ENCODE results near the gene VPS37C. TPM values are rescaled to one million over a fixed set of nuclear protein-coding genes. Genes with fewer than 3 reads are reported as not detected.

Gene VPS37C
- total and polyA plus RNA-seq, 9 donors, result 7.8 to 25.8 (median 19.7) TPM

- intact Hi-C loops (cut with DNase I), result no loop called here
- WGBS, 3 donors, result 90 to 93% (median 92%) methylated on average over 13 of the region's 13 CpGs
- no peak for DNase-seq
- H3K4me1 ChIP-seq (ENCODE audit: insufficient read depth), result no peaks in the 10 kb centered on the region
- no peak overlapping the region for H3K27ac ChIP-seq
- H3K9me3 ChIP-seq, result no peaks in the 10 kb centered on the region
- no peaks in the 10 kb centered on the region for H3K36me3 ChIP-seq
- no peaks in the 10 kb centered on the region for H3K27me3 ChIP-seq
- no peak overlapping the region for H3K4me3 ChIP-seq
- TF ChIP-seq POLR2A (IDR thresholded peaks at IDR 0.05) (no peak), CTCF (IDR thresholded peaks at IDR 0.05) (no peak), EP300 (IDR thresholded peaks at IDR 0.05) (no peak)
These were observed 68.1 kb downstream of the VPS37C start for GRCh38 chr11:61092908-61093763.

- no peak for DNase-seq
- Histone ChIP-seq H3K36me3 (no peaks in the 10 kb centered on the region), H3K9me3 (no peaks in the 10 kb centered on the region), H3K27me3 (no peaks in the 10 kb centered on the region), H3K27ac (no peak overlapping the region), H3K4me1 (ENCODE audit: insufficient read depth) (no peaks in the 10 kb centered on the region), H3K4me3 (no peak overlapping the region)
- intact Hi-C loops (cut with DNase I), result no loop called here
- 74 to 81% (median 81%) methylated on average over 7 to 10 of the region's 10 CpGs for WGBS, 3 donors
- no peak for TF ChIP-seq CTCF (IDR thresholded peaks at IDR 0.05)
- no peak for TF ChIP-seq EP300 (IDR thresholded peaks at IDR 0.05)
- no peak for TF ChIP-seq POLR2A (IDR thresholded peaks at IDR 0.05)
These were observed 68.9 kb downstream of the VPS37C start for GRCh38 chr11:61092280-61092766.

GRCh38 chr11:61091373-61092279 lies 69.6 kb downstream of the VPS37C start:
- Histone ChIP-seq H3K27me3 (no peaks in the 10 kb centered on the region), H3K4me3 (no peak overlapping the region), H3K36me3 (no peaks in the 10 kb centered on the region), H3K4me1 (ENCODE audit: insufficient read depth) (no peaks in the 10 kb centered on the region), H3K27ac (no peak overlapping the region), H3K9me3 (no peaks in the 10 kb centered on the region)
- intact Hi-C loops (cut with DNase I), result no loop called here
- DNase-seq, result no peak
- 88 to 94% (median 91%) methylated on average over 17 of the region's 17 CpGs for WGBS, 3 donors
- TF ChIP-seq POLR2A (IDR thresholded peaks at IDR 0.05) (no peak), CTCF (IDR thresholded peaks at IDR 0.05) (no peak), EP300 (IDR thresholded peaks at IDR 0.05) (no peak)

- Histone ChIP-seq H3K27ac (no peak overlapping the region), H3K9me3 (no peaks in the 10 kb centered on the region), H3K4me3 (no peak overlapping the region), H3K4me1 (ENCODE audit: insufficient read depth) (no peaks in the 10 kb centered on the region), H3K36me3 (no peaks in the 10 kb centered on the region), H3K27me3 (no peaks in the 10 kb centered on the region)
- intact Hi-C loops (cut with DNase I), result no loop called here
- DNase-seq, result no peak
- no peak for TF ChIP-seq POLR2A (IDR thresholded peaks at IDR 0.05)
- 91 to 96% (median 95%) methylated on average over 9 of the region's 9 CpGs for WGBS, 3 donors
These were observed 70.2 kb downstream of the VPS37C start for GRCh38 chr11:61090982-61091372.

All from ovary (tissue), 9 donors.